GM19397 (cell line): ENCODE results near the gene PCDHGA9.
"Not testable (repeated sequence)": the region's sequence is repeated elsewhere in the genome, so short reads cannot be mapped to it uniquely, and the experiment has no call there.

Experiments used
- ATAC-seq: cut with Tn5 transposase; IDR thresholded peaks from one replicate; pipeline ENCODE4 v1.9.1; 2021; ENCODE audit warnings: mild to moderate bottlenecking, moderate library complexity; ENCODE audit not compliant: unreplicated experiment

PCDHGA9 gene

GRCh38 chr5:141413540-141414069 is 11.0 kb downstream of the PCDHGA9 start:
- no peak for ATAC-seq

- ATAC-seq, result not testable (repeated sequence)
Measured at GRCh38 chr5:141414548-141415274, 12.1 kb downstream of the PCDHGA9 start.

- ATAC-seq, result not testable (repeated sequence)
Measured at GRCh38 chr5:141415275-141415618, 12.7 kb downstream of the PCDHGA9 start.

- ATAC-seq, result peak; percentile 83
Measured at GRCh38 chr5:141417494-141418172, 15.1 kb downstream of the PCDHGA9 start, which contains the start of gene PCDHGB7. Gene PCDHGB7, plus strand, starts transcription at chr5:141417677. Its CDS starts 183 bp downstream, at chr5:141417860.

- no peak for ATAC-seq
Measured at GRCh38 chr5:141419074-141419880, 16.7 kb downstream of the PCDHGA9 start.

GRCh38 chr5:141420855-141421488 is 18.4 kb downstream of the PCDHGA9 start, which contains the start of gene PCDHGA11:
Gene PCDHGA11, plus strand, starts transcription at chr5:141421051. Its CDS starts 177 bp downstream, at chr5:141421228.
- no peak for ATAC-seq

- ATAC-seq, result no peak
Measured at GRCh38 chr5:141421489-141421855, 18.9 kb downstream of the PCDHGA9 start.

GRCh38 chr5:141422742-141423291 is 20.2 kb downstream of the PCDHGA9 start:
- ATAC-seq, result no peak

GRCh38 chr5:141427783-141428426 is 25.3 kb downstream of the PCDHGA9 start:
- ATAC-seq, result no peak

GRCh38 chr5:141430332-141431113 is 27.9 kb downstream of the PCDHGA9 start, which contains the start of gene PCDHGA12:
Gene PCDHGA12, plus strand, starts transcription at chr5:141430507. Its CDS starts 253 bp downstream, at chr5:141430760.
- no peak for ATAC-seq

- ATAC-seq, result no peak
Measured at GRCh38 chr5:141431286-141431685, 28.7 kb downstream of the PCDHGA9 start.

- ATAC-seq, result not testable (repeated sequence)
Measured at GRCh38 chr5:141432308-141432707, 29.7 kb downstream of the PCDHGA9 start.

GRCh38 chr5:141432726-141433125 is 30.1 kb downstream of the PCDHGA9 start:
- ATAC-seq, result not testable (repeated sequence)

- ATAC-seq, result no peak
Measured at GRCh38 chr5:141434006-141434405, 31.4 kb downstream of the PCDHGA9 start.

- ATAC-seq, result no peak
Measured at GRCh38 chr5:141437221-141437620, 34.6 kb downstream of the PCDHGA9 start.

- ATAC-seq, result no peak
Measured at GRCh38 chr5:141439411-141440141, 37.0 kb downstream of the PCDHGA9 start.

GRCh38 chr5:141440341-141440740 is 37.8 kb downstream of the PCDHGA9 start:
- no peak for ATAC-seq

- no peak for ATAC-seq
Measured at GRCh38 chr5:141441571-141442170, 39.1 kb downstream of the PCDHGA9 start.
